Esophagus (tissue), 2 donors: ENCODE results near the gene IPO4. TPM values are rescaled to one million over a fixed set of nuclear protein-coding genes. Genes with fewer than 3 reads are reported as not detected.

Source experiments
- H3K27ac ChIP-seq, 2 donors: one replicate each; pipeline ENCODE4 v1.5.1; 2013; ENCODE audit warnings: low read depth in 2 of 2, mild to moderate bottlenecking in 2 of 2, inconsistent platforms in 1 of 2, low read length in 1 of 2, moderate library complexity in 1 of 2
- H3K27me3 ChIP-seq, 2 donors: one replicate each; pipeline ENCODE4 v1.6.1; 2013; ENCODE audit warnings: low read length in 2 of 2, control low read depth in 1 of 2, mild to moderate bottlenecking in 1 of 2; ENCODE audit not compliant: insufficient read depth in 2 of 2, control insufficient read depth in 1 of 2
- H3K36me3 ChIP-seq, 2 donors: one replicate each; pipeline ENCODE4 v1.6.1; 2013; ENCODE audit warnings: low read length in 1 of 2; ENCODE audit not compliant: control insufficient read depth in 2 of 2, insufficient read depth in 2 of 2
- H3K4me1 ChIP-seq, 2 donors: one replicate each; pipeline ENCODE4 v1.6.1; 2013; ENCODE audit warnings: low read length in 1 of 2; ENCODE audit not compliant: control insufficient read depth in 2 of 2, insufficient read depth in 2 of 2
- H3K4me3 ChIP-seq, 2 donors: one replicate each; pipeline ENCODE4 v1.5.1; 2013; ENCODE audit warnings: low read length in 2 of 2, mild to moderate bottlenecking in 2 of 2, low read depth in 1 of 2, moderate library complexity in 1 of 2
- H3K9me3 ChIP-seq, 2 donors: one replicate each; pipeline ENCODE4 v1.6.1; 2013; ENCODE audit warnings: mild to moderate bottlenecking in 2 of 2, low read depth in 1 of 2, low read length in 1 of 2, moderate library complexity in 1 of 2; ENCODE audit not compliant: control insufficient read depth in 2 of 2, insufficient read depth in 1 of 2
- WGBS, 2 donors: extraction: QIAGEN DNeasy Blood & Tissue Kit; methylation state at CpG; one replicate each; pipeline ENCODE4 v1.1.7; 2013; 5-methylcytosine and 5-hydroxymethylcytosine counted together
- polyA plus RNA-seq, 2 donors: library from polyadenylated mRNA; stranded (reverse); fragments of 200-250 nt; gene quantifications; one replicate each; pipeline ENCODE4 v1.2.3, GENCODE V29; 2013
- donor health status: healthy with polysubstance abuse.
- donor health status: Bipolar disorder and iron deficiency.

The IPO4 gene
- polyA plus RNA-seq, 2 donors: 12.3 to 23.5 TPM

DNA sequence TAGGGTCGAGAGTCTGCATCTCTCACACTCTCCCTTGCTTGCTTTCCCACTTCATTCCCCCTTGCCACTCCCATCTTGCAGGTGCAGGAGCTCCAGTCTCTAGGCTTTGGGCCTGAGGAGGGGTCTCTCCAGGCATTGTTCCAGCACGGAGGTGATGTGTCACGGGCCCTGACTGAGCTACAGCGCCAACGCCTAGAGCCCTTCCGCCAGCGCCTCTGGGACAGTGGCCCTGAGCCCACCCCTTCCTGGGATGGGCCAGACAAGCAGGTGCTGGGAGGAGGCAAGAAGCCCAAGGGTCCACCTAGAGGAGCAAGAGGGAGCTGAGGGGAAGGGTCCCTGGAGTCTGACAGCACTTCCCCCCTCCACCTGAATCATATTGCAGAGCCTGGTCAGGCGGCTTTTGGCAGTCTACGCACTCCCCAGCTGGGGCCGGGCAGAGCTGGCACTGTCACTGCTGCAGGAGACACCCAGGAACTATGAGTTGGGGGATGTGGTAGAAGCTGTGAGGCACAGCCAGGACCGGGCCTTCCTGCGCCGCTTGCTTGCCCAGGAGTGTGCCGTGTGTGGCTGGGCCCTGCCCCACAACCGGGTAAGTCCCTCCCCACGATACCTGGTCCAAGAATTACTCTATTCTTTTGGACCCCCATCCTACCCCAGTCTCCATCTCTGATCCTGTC lies 37.1 kb downstream of the IPO4 start:
- 95% methylated on average over 16 of the region's 16 CpGs for WGBS, 2 donors
- Histone ChIP-seq H3K9me3 (no peaks in the 10 kb centered on the region), H3K27ac (no peak overlapping the region), H3K36me3 (peaks cover 12 to 34% of the 10 kb centered on the region in 2 donors), H3K4me3 (no peak overlapping the region), H3K4me1 (peaks cover 0 to 8% of the 10 kb centered on the region in 2 donors), H3K27me3 (no peaks in the 10 kb centered on the region)

DNA sequence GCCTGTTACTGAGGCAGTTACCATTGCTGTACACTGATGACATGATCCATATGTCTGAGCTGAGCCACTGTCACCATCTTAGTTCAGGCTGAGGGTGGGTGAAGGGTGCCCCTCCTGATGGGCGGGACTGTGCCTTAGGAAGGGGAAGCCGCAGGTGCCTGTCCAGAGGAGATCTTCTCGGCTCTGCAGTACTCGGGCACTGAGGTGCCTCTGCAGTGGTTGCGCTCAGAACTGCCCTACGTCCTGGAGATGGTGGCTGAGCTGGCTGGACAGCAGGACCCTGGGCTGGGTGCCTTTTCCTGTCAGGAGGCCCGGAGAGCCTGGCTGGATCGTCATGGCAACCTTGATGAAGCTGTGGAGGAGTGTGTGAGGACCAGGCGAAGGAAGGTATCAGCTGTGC lies 37.6 kb downstream of the IPO4 start:
- Histone ChIP-seq H3K4me3 (no peak overlapping the region), H3K36me3 (peaks cover 12 to 34% of the 10 kb centered on the region in 2 donors), H3K27ac (no peak overlapping the region), H3K4me1 (peaks cover 0 to 8% of the 10 kb centered on the region in 2 donors), H3K27me3 (no peaks in the 10 kb centered on the region), H3K9me3 (no peaks in the 10 kb centered on the region)
- WGBS, 2 donors: 86 to 89% methylated on average over 9 of the region's 9 CpGs

DNA sequence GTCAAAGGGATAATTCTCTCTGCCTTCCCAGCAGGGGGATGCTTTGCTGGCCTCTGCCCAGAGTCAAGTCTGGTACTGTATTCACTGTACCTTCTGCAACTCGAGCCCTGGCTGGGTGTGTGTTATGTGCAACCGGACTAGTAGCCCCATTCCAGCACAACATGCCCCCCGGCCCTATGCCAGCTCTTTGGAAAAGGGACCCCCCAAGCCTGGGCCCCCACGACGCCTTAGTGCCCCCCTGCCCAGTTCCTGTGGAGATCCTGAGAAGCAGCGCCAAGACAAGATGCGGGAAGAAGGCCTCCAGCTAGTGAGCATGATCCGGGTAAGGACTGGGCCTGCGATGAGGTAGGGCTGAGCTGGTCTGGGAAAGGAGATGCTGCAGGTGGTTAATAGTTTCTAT lies 38.0 kb downstream of the IPO4 start:
- Histone ChIP-seq H3K27me3 (no peaks in the 10 kb centered on the region), H3K36me3 (peaks cover 10 to 31% of the 10 kb centered on the region in 2 donors), H3K4me3 (no peak overlapping the region), H3K4me1 (peaks cover 0 to 10% of the 10 kb centered on the region in 2 donors), H3K27ac (no peak overlapping the region), H3K9me3 (no peaks in the 10 kb centered on the region)
- WGBS, 2 donors: 91 to 92% methylated on average over 9 of the region's 9 CpGs

DNA sequence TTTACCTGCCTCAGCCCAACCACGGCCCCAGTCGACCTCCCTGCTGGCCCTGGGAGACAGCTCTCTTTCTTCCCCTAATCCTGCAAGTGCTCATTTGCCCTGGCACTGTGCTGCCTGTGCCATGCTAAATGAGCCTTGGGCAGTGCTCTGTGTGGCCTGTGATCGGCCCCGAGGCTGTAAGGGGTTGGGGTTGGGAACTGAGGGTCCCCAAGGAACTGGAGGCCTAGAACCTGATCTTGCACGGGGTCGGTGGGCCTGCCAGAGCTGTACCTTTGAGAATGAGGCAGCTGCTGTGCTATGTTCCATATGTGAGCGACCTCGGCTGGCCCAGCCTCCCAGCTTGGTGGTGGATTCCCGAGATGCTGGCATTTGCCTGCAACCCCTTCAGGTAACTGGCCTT lies 38.6 kb downstream of the IPO4 start:
- Histone ChIP-seq H3K4me1 (peaks cover 0 to 14% of the 10 kb centered on the region in 2 donors), H3K9me3 (no peaks in the 10 kb centered on the region), H3K4me3 (no peak overlapping the region), H3K27ac (no peak overlapping the region), H3K36me3 (peaks cover 5 to 26% of the 10 kb centered on the region in 2 donors), H3K27me3 (no peaks in the 10 kb centered on the region)
- WGBS, 2 donors: 87 to 92% methylated on average over 9 of the region's 9 CpGs

DNA sequence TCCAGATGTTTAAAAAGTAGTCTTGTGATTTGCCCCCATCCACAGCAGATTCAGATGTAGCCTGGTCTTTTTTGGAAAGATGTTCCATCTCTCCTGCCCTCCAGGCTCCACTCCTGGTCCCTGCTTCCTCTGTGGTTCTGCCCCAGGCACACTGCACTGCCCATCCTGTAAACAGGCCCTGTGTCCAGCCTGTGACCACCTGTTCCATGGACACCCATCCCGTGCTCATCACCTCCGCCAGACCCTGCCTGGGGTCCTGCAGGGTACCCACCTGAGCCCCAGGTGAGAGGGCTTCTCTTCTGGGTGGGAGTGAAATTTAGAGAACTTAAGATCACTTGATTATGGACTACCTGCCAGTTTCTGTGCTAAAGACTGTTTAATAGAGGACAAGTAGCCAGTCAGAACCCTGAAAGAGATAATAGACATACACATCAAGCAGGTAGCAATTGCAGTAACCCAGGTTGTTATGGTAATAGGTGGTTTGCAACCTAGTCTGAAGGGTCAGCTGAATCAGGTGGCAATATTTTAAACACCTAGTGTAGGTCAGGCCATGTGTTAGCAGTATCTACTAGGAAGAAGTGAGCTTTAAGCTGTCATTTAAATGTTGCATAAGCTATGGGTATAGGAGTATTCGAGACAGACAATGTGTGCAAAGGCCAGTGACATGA lies 39.2 kb downstream of the IPO4 start:
- no peaks in the 10 kb centered on the region for H3K27me3 ChIP-seq
- peaks cover 0 to 14% of the 10 kb centered on the region in 2 donors for H3K4me1 ChIP-seq
- H3K4me3 ChIP-seq: no peak overlapping the region
- no peak overlapping the region for H3K27ac ChIP-seq
- WGBS, 2 donors: 95 to 97% methylated on average over 3 of the region's 3 CpGs
- H3K9me3 ChIP-seq: no peaks in the 10 kb centered on the region
- peaks cover 4 to 24% of the 10 kb centered on the region in 2 donors for H3K36me3 ChIP-seq

DNA sequence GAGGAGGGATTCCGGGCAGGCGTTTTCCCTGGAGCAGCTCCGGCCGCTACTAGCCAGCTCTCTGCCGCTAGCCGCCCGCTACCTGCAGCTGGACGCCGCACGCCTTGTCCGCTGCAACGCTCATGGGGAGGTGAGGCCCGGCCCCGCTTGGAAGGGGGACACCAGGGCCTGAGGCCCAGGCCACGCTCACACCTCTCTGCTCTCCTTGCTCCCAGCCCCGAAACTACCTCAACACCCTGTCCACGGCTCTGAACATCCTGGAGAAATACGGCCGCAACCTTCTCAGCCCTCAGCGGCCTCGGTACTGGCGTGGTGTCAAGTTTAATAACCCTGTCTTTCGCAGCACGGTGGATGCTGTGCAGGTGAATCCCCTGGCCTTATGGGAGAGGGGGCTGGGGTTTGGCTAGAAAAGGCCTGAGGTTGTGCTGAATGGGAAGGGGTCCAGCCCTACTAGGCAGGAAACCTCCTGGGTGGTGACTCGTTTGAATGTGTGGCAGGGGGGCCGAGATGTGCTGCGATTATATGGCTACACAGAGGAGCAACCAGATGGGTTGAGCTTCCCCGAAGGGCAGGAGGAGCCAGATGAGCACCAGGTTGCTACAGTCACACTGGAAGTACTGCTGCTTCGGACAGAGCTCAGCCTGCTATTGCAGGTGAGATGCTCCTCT lies 40.7 kb downstream of the IPO4 start:
- WGBS, 2 donors: 4 to 5% methylated on average over 29 of the region's 29 CpGs
- Histone ChIP-seq H3K4me3 (peak overlapping the region; percentile 87 to 93), H3K27me3 (no peaks in the 10 kb centered on the region), H3K4me1 (peaks cover 0 to 14% of the 10 kb centered on the region in 2 donors), H3K9me3 (no peaks in the 10 kb centered on the region), H3K36me3 (peaks cover 4 to 29% of the 10 kb centered on the region in 2 donors), H3K27ac (peak overlapping the region; percentile 91 to 97)

DNA sequence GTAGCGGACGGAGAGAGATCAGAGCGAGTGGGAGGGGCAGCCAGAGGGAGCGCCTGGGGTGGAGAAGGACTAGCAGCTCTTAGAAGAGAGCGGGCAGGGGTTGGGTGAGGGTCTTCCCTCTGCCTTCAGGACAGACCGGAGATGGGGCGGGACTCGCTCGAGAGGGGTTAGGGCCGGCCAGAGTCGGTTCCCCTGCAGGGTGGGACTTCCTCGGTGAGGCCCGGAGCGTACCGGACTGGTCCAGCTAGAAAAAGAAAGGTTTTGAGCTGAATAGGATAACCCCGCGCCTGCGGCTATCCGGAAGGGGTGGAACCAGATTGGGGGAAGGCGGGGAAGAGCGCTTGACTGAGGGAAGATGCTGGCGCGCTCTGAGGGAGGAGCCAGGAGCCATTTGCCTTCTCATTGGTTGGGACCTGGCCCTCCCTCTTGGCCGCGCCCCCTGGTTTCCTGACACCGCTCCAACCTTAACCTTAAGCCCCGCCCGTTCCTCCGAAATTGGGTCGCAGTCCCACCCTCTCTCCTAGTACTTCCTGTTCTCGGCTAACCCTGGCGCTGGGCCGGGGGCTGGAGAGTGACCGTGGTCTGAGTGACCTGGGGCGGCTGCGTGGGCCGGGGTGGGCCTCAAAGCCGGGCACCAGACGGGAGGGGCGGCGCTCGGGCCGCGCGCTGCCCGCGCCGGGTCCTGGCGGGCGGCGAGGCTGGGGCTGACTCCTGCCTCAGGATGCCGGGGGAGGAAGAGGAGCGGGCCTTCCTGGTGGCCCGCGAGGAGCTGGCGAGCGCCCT lies 41.4 kb downstream of the IPO4 start, which contains the start of gene RNF31:
Gene RNF31 (plus strand): TSS at position 521 of the 783 bp plus-strand sequence. CDS start 201 bp downstream, at position 722.
- Histone ChIP-seq H3K4me3 (peak within 1 kb of the TSS; percentile 87 to 93), H3K9me3 (no peaks in the 10 kb centered on the region), H3K27ac (peak within 1 kb of the TSS; percentile 92 to 97), H3K36me3 (peaks cover 4 to 29% of the 10 kb centered on the region in 2 donors), H3K27me3 (no peaks in the 10 kb centered on the region), H3K4me1 (peaks cover 0 to 14% of the 10 kb centered on the region in 2 donors)
- 0 to 1% methylated on average over 57 of the region's 57 CpGs for WGBS, 2 donors

DNA sequence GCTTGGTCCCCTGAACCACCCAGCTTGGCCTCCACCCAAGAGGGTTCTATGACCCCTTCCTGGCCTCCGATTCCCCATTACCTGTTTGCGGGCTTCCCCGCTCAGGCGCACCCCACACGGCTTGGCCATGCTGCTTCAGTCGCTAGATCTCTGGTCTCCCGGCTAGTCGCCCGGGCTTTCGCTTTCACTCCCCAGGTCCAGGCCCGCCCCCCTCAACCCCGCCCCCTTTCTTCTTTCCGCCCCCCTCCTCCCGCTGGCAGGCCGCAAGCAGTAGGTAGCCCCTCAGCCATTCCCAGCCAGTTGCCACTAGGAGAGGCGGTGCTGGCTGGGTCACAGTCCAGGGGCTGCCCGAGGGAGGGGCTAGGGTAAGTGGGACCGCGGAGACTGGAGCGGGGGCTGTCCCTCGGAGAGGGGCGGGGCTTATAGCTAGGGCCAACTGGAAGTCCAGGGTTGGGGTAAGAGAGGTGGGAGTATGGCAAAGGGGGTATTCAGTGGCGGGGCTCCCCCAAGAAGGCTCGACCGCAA lies 42.1 kb downstream of the IPO4 start, which contains the start of gene PSME2:
Gene PSME2 (minus strand): TSS at position 158 of the 525 bp plus-strand sequence. CDS start 29 bp downstream, at position 129.
- WGBS, 2 donors: 0 to 1% methylated on average over 25 of the region's 25 CpGs
- H3K27ac ChIP-seq: peak within 1 kb of the TSS; percentile 92 to 97
- H3K4me1 ChIP-seq: peaks cover 0 to 14% of the 10 kb centered on the region in 2 donors

More for the DNA sequence above, 42.1 kb downstream of the IPO4 start, which contains the start of gene PSME2:
- peaks cover 3 to 24% of the 10 kb centered on the region in 2 donors for H3K36me3 ChIP-seq
- peak within 1 kb of the TSS; percentile 87 to 93 for H3K4me3 ChIP-seq
- no peaks in the 10 kb centered on the region for H3K9me3 ChIP-seq
- no peaks in the 10 kb centered on the region for H3K27me3 ChIP-seq
